ENCODE results near the gene CHRNA1. TPM values are rescaled to one million over a fixed set of nuclear protein-coding genes. Genes with fewer than 3 reads are reported as not detected.

The CHRNA1 gene
- total RNA-seq (not detected), polyA plus RNA-seq (1 to 10 TPM in 1 of 2 donors, not detected in 1; 2.0 TPM)
- long read RNA-seq, donor 1, result 0 reads
- long read RNA-seq, donor 2, result 0 reads

DNA sequence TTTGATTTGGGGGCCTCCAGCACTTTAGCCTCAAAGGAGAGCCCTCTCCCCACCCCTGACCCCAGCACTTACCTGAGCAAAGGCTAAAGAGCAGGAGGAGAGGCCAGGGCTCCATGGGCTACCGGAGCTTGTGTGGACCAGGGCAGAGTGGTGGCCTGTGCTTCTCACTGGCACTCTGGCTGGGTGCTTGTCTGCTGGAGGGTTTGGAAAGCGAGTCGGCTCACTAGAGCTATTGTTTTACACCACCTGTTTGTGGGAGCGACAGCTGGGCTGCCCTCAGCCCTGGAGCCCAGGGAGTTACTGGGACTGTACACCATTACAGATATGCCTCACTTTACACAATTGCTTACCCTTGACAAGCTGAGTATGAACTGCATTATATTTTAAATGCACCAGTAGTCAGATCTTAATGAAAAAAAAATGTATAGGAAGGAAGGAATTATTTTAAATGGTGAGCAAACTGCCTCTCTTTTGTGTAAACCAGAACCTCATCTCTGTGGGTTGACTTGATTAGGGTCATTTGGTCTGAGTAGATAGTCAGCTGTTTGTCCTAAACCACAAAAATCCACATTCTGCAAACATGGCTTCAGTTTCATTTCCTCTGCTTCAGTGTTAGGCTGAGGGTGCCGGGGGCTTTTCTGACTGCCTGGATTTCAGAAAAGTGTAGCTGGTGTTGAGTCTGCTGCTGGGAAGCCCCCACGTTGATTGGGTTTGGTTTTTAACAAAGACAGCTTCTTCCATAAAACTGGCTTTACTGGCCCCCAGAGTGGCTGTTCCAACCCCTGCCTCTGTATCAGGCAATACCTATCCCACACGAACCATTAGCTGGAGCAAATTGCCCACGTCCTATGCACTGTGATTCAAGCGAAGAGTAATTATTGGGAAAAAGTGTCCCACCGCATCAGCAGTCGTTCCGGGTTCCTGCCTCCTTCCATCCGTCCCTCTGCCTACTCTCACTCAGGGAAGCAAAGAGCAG, at the start of gene CHRNA1:
CHRNA1 (minus strand) TSS at position 193 of the 976 bp plus-strand sequence; CDS start at position 115, 78 bp downstream.
- Histone ChIP-seq H3K4me1 (ENCODE audit: control insufficient read depth in 1 of 2, insufficient read depth in 2 of 2, low read length in 2 of 2) (no peaks in the 10 kb centered on the region), H3K36me3 (ENCODE audit: control insufficient read depth in 1 of 2, insufficient read depth in 2 of 2, low read length in 1 of 2) (no peaks in the 10 kb centered on the region), H3K27ac (ENCODE audit: low read depth in 1 of 2, low read length in 2 of 2) (no peak within 1 kb of the TSS), H3K27me3 (ENCODE audit: control insufficient read depth in 1 of 2, insufficient read depth in 2 of 2, low read length in 1 of 2) (no peaks in the 10 kb centered on the region), H3K4me3 (ENCODE audit: low read length in 2 of 2) (no peak within 1 kb of the TSS), H3K9me3 (ENCODE audit: control insufficient read depth, low read length) (no peaks in the 10 kb centered on the region)
- WGBS, 2 donors, result 89 to 93% methylated on average over 13 of the region's 13 CpGs
- intact Hi-C loops (cut with DNase I), result no loop called here
- ATAC-seq (ENCODE audit: low FRiP score) (no peak), DNase-seq (no peak)

DNA sequence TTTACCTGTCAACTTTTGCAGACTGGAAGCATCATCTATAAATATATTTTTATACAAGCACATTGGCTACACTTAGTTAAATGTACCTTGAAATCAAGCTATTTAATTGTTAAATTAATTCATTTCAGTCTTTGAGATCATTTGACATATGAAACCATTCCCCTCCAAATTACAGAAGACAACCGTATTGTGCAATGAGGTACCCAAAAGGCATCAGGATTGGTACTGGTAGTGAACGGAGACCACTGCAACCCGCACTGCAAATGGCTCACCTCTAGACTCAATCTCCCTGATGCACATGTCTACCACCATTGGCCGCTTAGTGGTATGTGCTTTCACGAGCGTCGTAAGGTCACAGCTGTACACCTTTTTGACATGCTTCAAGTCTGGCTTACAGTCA, 47.8 kb upstream of the CHRNA1 start:
- no peak overlapping the region for H3K27ac ChIP-seq (ENCODE audit: low read depth in 1 of 2, low read length in 2 of 2)
- WGBS, 2 donors, result 97 to 98% methylated on average over 7 of the region's 7 CpGs
- ATAC-seq (ENCODE audit: low FRiP score) (no peak), DNase-seq (no peak)
- H3K4me1 ChIP-seq (ENCODE audit: control insufficient read depth in 1 of 2, insufficient read depth in 2 of 2, low read length in 2 of 2), result peaks cover 0 to 4% of the 10 kb centered on the region in 2 donors
- H3K9me3 ChIP-seq (ENCODE audit: control insufficient read depth, low read length), result no peaks in the 10 kb centered on the region
- no peaks in the 10 kb centered on the region for H3K27me3 ChIP-seq (ENCODE audit: control insufficient read depth in 1 of 2, insufficient read depth in 2 of 2, low read length in 1 of 2)
- H3K4me3 ChIP-seq (ENCODE audit: low read length in 2 of 2), result no peak overlapping the region
- intact Hi-C loops (cut with DNase I), result no loop called here
- H3K36me3 ChIP-seq (ENCODE audit: control insufficient read depth in 1 of 2, insufficient read depth in 2 of 2, low read length in 1 of 2), result peaks cover 0 to 12% of the 10 kb centered on the region in 2 donors

DNA sequence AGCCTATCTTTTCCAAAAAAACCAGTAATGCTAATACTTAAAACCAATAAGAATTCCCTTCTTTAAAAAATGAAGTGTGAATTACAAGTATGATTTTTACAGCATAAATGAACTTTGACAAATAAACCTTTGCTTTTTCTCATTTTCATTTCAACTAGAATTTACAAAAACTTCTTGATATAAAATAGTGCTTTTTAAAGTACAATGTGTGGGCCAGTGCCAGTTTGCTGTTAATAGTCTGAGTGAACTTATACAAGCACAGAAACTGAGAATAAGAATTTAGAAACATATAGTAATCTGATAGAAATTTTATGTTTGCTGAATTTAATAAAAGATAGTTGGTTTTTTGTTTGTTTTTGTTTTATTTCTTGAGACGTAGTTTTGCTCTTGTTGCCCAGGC, 43.7 kb upstream of the CHRNA1 start:
- no peak overlapping the region for H3K27ac ChIP-seq (ENCODE audit: low read depth in 1 of 2, low read length in 2 of 2)
- H3K36me3 ChIP-seq (ENCODE audit: control insufficient read depth in 1 of 2, insufficient read depth in 2 of 2, low read length in 1 of 2), result peaks cover 0 to 8% of the 10 kb centered on the region in 2 donors
- H3K4me3 ChIP-seq (ENCODE audit: low read length in 2 of 2), result no peak overlapping the region
- no peaks in the 10 kb centered on the region for H3K4me1 ChIP-seq (ENCODE audit: control insufficient read depth in 1 of 2, insufficient read depth in 2 of 2, low read length in 2 of 2)
- WGBS, 2 donors, result 30 to 46% methylated on average over 1 of the region's 1 CpG
- DNase-seq, result no peak
- intact Hi-C loops (cut with DNase I), result no loop called here
- H3K27me3 ChIP-seq (ENCODE audit: control insufficient read depth in 1 of 2, insufficient read depth in 2 of 2, low read length in 1 of 2), result no peaks in the 10 kb centered on the region
- no peaks in the 10 kb centered on the region for H3K9me3 ChIP-seq (ENCODE audit: control insufficient read depth, low read length)
- ATAC-seq (ENCODE audit: low FRiP score), result no peak

DNA sequence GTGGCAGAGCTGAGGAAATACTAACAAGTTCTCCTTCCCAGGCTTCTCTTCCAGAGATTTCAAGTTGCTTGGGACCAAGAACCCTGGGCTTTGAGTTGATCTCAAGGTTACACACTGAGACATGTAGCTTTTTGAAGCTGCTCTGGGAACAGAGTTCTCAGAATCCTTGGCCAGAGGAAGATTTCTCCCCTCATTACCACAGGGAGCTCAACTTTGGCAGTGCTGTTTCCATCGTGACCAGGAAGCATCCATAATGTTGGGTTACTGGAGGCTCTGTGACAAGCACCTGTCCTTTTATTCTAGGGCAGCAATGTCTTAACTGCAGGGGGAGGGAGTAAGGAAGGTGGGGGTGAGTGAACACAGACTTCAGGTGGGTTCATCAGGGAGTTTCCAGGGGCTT, 41.5 kb upstream of the CHRNA1 start:
- Histone ChIP-seq H3K9me3 (ENCODE audit: control insufficient read depth, low read length) (no peaks in the 10 kb centered on the region), H3K4me1 (ENCODE audit: control insufficient read depth in 1 of 2, insufficient read depth in 2 of 2, low read length in 2 of 2) (no peaks in the 10 kb centered on the region), H3K27ac (ENCODE audit: low read depth in 1 of 2, low read length in 2 of 2) (no peak overlapping the region), H3K36me3 (ENCODE audit: control insufficient read depth in 1 of 2, insufficient read depth in 2 of 2, low read length in 1 of 2) (peaks cover 0 to 9% of the 10 kb centered on the region in 2 donors), H3K27me3 (ENCODE audit: control insufficient read depth in 1 of 2, insufficient read depth in 2 of 2, low read length in 1 of 2) (no peaks in the 10 kb centered on the region), H3K4me3 (ENCODE audit: low read length in 2 of 2) (no peak overlapping the region)
- DNase-seq (no peak), ATAC-seq (ENCODE audit: low FRiP score) (no peak)
- intact Hi-C loops (cut with DNase I), result no loop called here
- 85 to 93% methylated on average over 1 of the region's 1 CpG for WGBS, 2 donors

DNA sequence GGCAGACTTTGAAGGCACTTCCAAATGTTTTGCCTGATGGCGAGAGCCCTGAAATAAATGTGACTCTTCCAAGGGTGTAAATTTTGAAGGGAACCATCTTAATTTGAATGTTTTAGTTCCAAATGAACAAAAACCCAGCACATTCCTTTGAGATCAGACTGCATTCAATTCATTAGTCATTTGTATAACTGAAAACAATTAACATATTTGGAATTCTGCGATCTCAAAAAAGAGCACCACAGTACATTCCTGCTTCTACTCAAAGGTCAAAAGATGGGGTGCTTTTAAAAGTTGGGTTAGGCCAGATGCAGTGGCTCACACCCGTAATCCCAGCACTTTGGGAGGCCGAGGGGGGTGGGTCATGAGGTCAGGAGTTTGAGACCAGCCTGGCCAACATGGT, 38.2 kb upstream of the CHRNA1 start:
- intact Hi-C loops (cut with DNase I), result no loop called here
- ATAC-seq (ENCODE audit: low FRiP score), result no peak
- Histone ChIP-seq H3K27me3 (ENCODE audit: control insufficient read depth in 1 of 2, insufficient read depth in 2 of 2, low read length in 1 of 2) (no peaks in the 10 kb centered on the region), H3K27ac (ENCODE audit: low read depth in 1 of 2, low read length in 2 of 2) (no peak overlapping the region), H3K4me3 (ENCODE audit: low read length in 2 of 2) (no peak overlapping the region), H3K36me3 (ENCODE audit: control insufficient read depth in 1 of 2, insufficient read depth in 2 of 2, low read length in 1 of 2) (peaks cover 0 to 6% of the 10 kb centered on the region in 2 donors), H3K9me3 (ENCODE audit: control insufficient read depth, low read length) (no peaks in the 10 kb centered on the region), H3K4me1 (ENCODE audit: control insufficient read depth in 1 of 2, insufficient read depth in 2 of 2, low read length in 2 of 2) (no peaks in the 10 kb centered on the region)
- WGBS, 2 donors, result 95 to 96% methylated on average over 4 of the region's 4 CpGs
- DNase-seq, result no peak

DNA sequence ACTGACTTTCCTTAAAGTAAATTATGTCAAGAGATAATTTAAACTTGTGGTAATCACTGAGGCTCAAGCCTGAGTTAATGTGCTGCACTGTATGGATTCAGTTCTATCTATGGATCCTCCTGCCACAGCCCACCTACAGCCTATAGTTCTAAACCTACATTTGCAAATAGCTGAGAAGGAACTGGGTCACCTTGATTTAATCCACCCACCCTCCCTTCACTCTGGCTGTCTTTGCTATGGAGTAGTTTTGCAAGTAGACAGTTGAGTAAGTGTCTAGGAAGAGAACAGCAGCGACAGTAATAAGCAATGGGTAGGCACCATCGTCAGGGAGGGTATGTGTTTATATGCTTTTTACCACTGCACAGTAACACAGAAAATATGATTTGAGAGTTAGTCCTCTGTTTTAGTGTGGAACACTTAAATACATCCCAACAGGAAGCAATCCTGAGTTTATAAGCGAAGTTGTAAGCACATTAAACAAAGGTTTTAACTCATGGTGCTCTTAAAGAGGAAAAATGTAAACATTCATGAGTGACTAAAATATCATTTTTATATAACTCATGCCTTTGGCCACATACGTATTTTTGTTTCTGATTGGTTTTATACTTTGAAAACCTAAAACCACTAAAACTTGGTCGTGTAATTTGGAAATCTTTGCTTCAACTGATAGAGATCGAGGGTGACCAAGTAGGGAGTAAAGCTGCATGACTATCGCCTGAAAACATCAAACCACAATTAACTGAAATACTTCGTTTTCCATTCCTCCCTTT, 36.3 kb upstream of the CHRNA1 start:
- 84 to 88% methylated on average over 8 of the region's 8 CpGs for WGBS, 2 donors
- no peaks in the 10 kb centered on the region for H3K27me3 ChIP-seq (ENCODE audit: control insufficient read depth in 1 of 2, insufficient read depth in 2 of 2, low read length in 1 of 2)
- H3K27ac ChIP-seq (ENCODE audit: low read depth in 1 of 2, low read length in 2 of 2), result no peak overlapping the region
- H3K36me3 ChIP-seq (ENCODE audit: control insufficient read depth in 1 of 2, insufficient read depth in 2 of 2, low read length in 1 of 2), result peaks cover 0 to 4% of the 10 kb centered on the region in 2 donors
- DNase-seq, result no peak
- intact Hi-C loops (cut with DNase I), result no loop called here
- ATAC-seq (ENCODE audit: low FRiP score), result no peak
- no peak overlapping the region for H3K4me3 ChIP-seq (ENCODE audit: low read length in 2 of 2)
- no peaks in the 10 kb centered on the region for H3K9me3 ChIP-seq (ENCODE audit: control insufficient read depth, low read length)
- no peaks in the 10 kb centered on the region for H3K4me1 ChIP-seq (ENCODE audit: control insufficient read depth in 1 of 2, insufficient read depth in 2 of 2, low read length in 2 of 2)

DNA sequence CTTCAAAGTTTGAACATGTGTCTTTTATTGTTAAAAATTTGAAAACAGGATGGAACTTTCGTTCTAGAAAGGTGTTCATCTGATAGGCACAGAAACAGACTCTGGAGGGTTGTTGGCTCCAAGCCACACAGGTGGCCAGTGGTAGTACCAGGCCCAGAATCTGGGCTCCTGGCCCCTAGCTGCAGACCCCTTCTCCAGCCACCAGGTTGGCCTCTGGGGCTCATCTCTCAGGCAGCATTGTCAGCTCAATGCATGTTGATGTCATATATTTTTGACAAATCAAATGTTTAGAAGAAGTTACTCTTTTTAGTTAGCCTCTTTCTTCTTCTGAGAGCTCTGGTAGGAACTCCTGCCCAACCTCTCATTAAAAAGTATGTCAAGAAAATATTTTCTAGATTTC, 34.5 kb upstream of the CHRNA1 start:
- Histone ChIP-seq H3K27me3 (ENCODE audit: control insufficient read depth in 1 of 2, insufficient read depth in 2 of 2, low read length in 1 of 2) (no peaks in the 10 kb centered on the region), H3K4me1 (ENCODE audit: control insufficient read depth in 1 of 2, insufficient read depth in 2 of 2, low read length in 2 of 2) (no peaks in the 10 kb centered on the region), H3K4me3 (ENCODE audit: low read length in 2 of 2) (no peak overlapping the region), H3K27ac (ENCODE audit: low read depth in 1 of 2, low read length in 2 of 2) (no peak overlapping the region), H3K36me3 (ENCODE audit: control insufficient read depth in 1 of 2, insufficient read depth in 2 of 2, low read length in 1 of 2) (peaks cover 0 to 4% of the 10 kb centered on the region in 2 donors), H3K9me3 (ENCODE audit: control insufficient read depth, low read length) (no peaks in the 10 kb centered on the region)
- intact Hi-C loops (cut with DNase I), result no loop called here
- DNase-seq (no peak), ATAC-seq (ENCODE audit: low FRiP score) (no peak)
- 48 to 93% methylated on average over 1 of the region's 1 CpG for WGBS, 2 donors

DNA sequence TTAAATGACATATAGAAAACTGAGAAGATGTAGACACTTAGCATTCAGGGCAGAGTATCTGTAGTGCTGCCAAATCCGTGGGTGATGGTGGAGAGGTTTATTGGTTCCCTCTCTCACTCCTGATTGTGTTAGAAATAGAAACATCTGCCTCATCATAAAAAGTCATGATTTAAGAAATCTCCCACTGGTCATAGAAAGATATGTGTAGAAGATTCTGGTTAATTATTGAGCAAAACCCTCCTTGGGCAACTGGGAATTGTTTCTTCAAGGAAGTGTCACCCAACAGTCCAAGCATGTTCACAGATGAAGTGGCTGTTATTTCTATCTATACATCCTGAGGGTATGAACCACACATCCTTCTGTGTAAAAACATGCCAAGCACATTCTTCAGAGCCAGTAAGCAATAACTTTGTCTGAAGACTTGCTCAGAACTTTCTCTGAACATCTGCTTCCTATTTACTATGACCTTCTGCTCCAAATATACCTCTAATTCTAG, 33.6 kb upstream of the CHRNA1 start:
- no peak for ATAC-seq (ENCODE audit: low FRiP score)
- intact Hi-C loops (cut with DNase I), result no loop called here
- Histone ChIP-seq H3K27me3 (ENCODE audit: control insufficient read depth in 1 of 2, insufficient read depth in 2 of 2, low read length in 1 of 2) (no peaks in the 10 kb centered on the region), H3K9me3 (ENCODE audit: control insufficient read depth, low read length) (no peaks in the 10 kb centered on the region), H3K4me3 (ENCODE audit: low read length in 2 of 2) (no peak overlapping the region), H3K36me3 (ENCODE audit: control insufficient read depth in 1 of 2, insufficient read depth in 2 of 2, low read length in 1 of 2) (peaks cover 0 to 4% of the 10 kb centered on the region in 2 donors), H3K4me1 (ENCODE audit: control insufficient read depth in 1 of 2, insufficient read depth in 2 of 2, low read length in 2 of 2) (no peaks in the 10 kb centered on the region), H3K27ac (ENCODE audit: low read depth in 1 of 2, low read length in 2 of 2) (no peak overlapping the region)
- no peak for DNase-seq
- 66 to 83% methylated on average over 1 of the region's 1 CpG for WGBS, 2 donors

Data from aorta (tissue), 5 donors.